Fibroblast of villous mesenchyme (primary cell): ENCODE data around the gene HSP90AA1. TPM values are rescaled to one million over a fixed set of nuclear protein-coding genes. Genes with fewer than 3 reads are reported as not detected.
"Not testable (repeated sequence)": the region's sequence is repeated elsewhere in the genome, so short reads cannot be mapped to it uniquely, and the experiment has no call there.

Source experiments
- DNase-seq: peaks from one replicate; pipeline ENCODE4 v3.0.0-alpha.2; 2010; ENCODE audit warnings: low read depth
- H3K4me3 ChIP-seq: 2 replicates; pipeline ENCODE4 v1.5.1; 2011; ENCODE audit warnings: low read depth, mild to moderate bottlenecking, low read length
- CTCF ChIP-seq: IDR thresholded peaks from 2 replicates; pipeline ENCODE4 v1.5.1; 2012; ENCODE audit warnings: low read depth, mild to moderate bottlenecking, low read length; ENCODE audit not compliant: insufficient read depth
- total RNA-seq: library from RNA; depleted of rRNA; stranded (reverse); fragments of >200 nt; gene quantifications from 2 replicates; pipeline ENCODE4 v1.2.3, GENCODE V29; 2012

The HSP90AA1 gene
- total RNA-seq, 1 donor: 321 TPM

DNA sequence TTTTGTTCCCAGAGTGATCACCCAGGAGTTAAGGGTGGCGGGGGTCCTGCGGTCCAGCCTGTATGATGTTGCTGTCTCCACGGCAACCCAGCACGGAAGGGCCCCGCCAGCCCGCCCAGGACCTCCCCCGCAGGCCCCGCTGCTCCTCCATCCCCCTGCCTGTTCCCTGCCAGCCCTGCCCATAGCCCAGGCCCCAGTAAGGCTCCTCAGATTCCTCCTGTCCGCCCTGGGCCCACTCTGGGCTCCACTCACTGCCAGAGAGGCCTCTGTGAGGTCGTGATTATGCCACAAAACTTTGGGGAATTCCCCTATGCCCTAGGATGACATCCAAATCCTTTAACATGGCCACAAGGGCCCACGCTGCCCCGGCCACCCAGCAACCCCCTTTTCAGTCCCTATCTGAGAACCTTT lies 20.8 kb downstream of the HSP90AA1 start:
- no peak for DNase-seq
- no peak overlapping the region for H3K4me3 ChIP-seq
- no peak for TF ChIP-seq CTCF

DNA sequence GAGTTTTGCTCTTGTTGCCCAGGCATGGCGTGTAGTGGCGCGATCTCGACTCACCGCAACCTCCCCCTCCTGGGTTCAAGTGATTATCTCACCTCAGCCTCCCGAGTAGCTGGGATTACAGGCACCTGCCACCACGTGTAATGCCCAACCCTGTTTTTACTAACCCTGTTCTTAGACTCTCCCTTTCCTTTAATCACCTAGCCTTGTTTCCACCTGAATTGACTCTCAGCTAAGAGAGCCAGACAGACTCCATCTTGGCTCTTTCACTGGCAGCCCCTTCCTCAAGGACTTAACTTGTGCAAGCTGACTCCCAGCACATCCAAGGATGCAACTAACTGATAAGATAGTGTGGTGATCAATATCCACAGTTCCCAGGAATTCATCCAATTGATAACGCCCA lies 22.3 kb downstream of the HSP90AA1 start:
- H3K4me3 ChIP-seq, DNase-seq: not testable (repeated sequence)

DNA sequence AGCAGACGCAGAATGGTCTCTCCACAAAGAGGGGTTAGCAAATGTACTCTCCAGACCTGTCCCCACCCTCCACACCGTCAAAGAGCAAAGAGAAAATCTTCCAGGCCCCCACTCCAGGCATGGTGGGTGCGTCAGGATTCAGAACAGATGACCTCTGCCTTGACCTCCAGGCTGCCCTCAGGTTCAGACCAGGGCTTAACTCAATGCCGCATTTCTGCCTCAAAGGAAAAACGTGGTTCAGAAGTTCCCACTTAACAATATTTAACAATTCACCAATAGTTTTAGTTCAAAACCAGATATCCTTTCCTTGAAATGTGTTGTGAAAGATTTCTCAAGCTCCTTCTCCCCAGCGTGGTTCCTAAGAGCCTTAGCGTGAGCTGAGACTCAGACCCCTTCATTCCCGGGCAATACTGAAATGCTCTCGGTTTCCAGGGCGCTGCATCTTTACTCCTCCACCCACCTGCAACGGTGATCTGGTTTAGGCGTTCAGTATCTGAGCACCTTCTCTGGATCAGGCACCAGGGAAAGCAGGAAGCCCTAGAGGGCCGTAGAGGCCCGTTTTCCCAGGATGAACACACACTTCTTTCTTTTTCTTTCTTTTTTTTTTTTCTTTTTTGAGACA lies 22.9 kb downstream of the HSP90AA1 start:
- H3K4me3 ChIP-seq: no peak overlapping the region
- no peak for TF ChIP-seq CTCF
- DNase-seq: no peak

- TF ChIP-seq CTCF: peak; percentile 51
- DNase-seq: peak; percentile 91
- H3K4me3 ChIP-seq: no peak overlapping the region
Observed at GRCh38 chr14:102063109-102063807, 23.6 kb downstream of the HSP90AA1 start.

DNA sequence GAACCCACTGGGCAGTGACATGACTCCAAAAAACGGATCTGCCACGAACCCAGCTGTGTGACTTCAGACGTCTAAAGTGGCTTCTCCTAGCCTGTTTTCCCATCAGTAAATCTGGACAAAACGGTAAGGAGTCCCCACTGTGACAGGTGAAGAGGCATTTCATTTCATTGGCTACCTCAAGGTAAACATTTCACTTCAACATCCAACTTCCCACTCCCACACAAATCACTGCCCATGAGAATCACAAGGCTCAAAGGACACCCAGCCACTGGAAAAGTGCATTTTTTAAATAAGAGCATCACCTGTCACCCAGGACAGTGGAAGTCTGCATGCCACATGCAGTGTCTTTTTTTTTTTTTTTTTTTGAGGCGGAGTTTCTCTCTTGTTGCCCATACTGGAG lies 27.9 kb downstream of the HSP90AA1 start:
- no peak for TF ChIP-seq CTCF
- no peak overlapping the region for H3K4me3 ChIP-seq
- no peak for DNase-seq

DNA sequence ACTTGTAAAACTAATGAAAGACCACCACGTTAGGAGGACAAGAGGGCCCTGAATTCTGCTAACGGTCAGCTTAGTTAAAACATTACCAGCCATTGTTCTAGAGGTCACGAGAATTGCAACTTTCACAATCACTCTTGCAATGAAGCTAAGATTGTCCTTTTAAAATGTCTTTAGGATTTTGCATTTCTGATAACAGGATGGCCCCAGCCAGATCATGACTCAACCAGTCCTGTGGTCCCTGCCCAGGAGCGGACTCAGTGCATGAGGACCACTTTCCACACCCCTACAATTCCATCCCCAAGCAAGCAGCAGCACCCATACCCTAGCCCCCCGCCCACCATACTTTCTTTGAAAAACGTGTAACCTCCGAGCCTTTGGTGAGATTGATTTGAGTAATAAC lies 28.7 kb downstream of the HSP90AA1 start:
- no peak for TF ChIP-seq CTCF
- no peak overlapping the region for H3K4me3 ChIP-seq
- DNase-seq: no peak

GRCh38 chr14:102057480-102058114 lies 29.2 kb downstream of the HSP90AA1 start:
- no peak for TF ChIP-seq CTCF
- DNase-seq: no peak
- H3K4me3 ChIP-seq: no peak overlapping the region
